ENCODE measurements around the gene UBE4A. TPM values are rescaled to one million over a fixed set of nuclear protein-coding genes. Genes with fewer than 3 reads are reported as not detected.
"Not testable (repeated sequence)": the region's sequence is repeated elsewhere in the genome, so short reads cannot be mapped to it uniquely, and the experiment has no call there.

The UBE4A gene
- total and polyA plus RNA-seq, 2 experiments from 2014 or later: 11.8 to 42.2 TPM

- peak; percentile 99 for TF ChIP-seq ZNF462 (CRISPR knock-in tag; IDR thresholded peaks at IDR 0.05)
Measured at GRCh38 chr11:118415739-118416068, 56.3 kb downstream of the UBE4A start (continued).

GRCh38 chr11:118416900-118417299 is 57.5 kb downstream of the UBE4A start:
- H3K9me2 ChIP-seq (ENCODE audit: insufficient read depth); H3F3A ChIP-seq (replicated peaks; ENCODE audit: low read depth); H3K4me2 ChIP-seq; H3K79me2 ChIP-seq (replicated peaks; ENCODE audit: insufficient read depth); H4K20me1 ChIP-seq (replicated peaks; ENCODE audit: insufficient read depth); H2AFZ ChIP-seq; H3K27me3 ChIP-seq (ENCODE audit: insufficient read depth); ATAC-seq; H3K27me3 Mint-ChIP-seq (ENCODE audit: insufficient read depth, low read depth, poor library complexity); H3K36me3 ChIP-seq (ENCODE audit: insufficient read depth); H3K27ac Mint-ChIP-seq; H3K27ac ChIP-seq (ENCODE audit: low read depth); H3K4me1 Mint-ChIP-seq; H3K36me3 Mint-ChIP-seq (ENCODE audit: low read depth); H3K4me3 ChIP-seq; H3K9me3 Mint-ChIP-seq; DNase-seq (ENCODE audit: low spot score); H3K4me3 Mint-ChIP-seq: not testable (repeated sequence)
- peaks cover 12% of the 10 kb centered on the region for H3K4me1 ChIP-seq (ENCODE audit: insufficient read depth)

DNA sequence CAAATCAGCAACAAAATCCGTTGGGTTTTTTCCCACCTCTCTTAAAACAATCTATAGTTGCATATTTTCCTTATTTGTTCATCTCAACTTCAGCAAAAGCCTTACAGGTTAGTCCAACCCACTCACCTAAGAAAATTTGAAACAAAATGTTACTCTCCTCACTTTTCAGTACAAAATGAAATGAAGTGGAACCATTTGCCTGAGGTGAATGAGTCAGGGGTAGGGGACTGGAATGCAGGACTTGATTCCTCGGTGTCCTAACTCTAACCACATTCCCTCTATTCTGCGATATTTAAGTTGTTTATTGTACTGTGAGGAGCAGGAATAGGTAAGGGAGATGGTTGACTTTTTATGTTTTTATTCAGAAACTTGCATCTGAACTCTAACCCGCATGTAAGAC is 58.4 kb downstream of the UBE4A start:
- no peak for DNase-seq (ENCODE audit: low spot score)
- H2AFZ ChIP-seq: no peak overlapping the region
- no peak for TF ChIP-seq JUNB (IDR thresholded peaks at IDR 0.05; ENCODE audit: unreplicated experiment)
- TF ChIP-seq EZH2 (IDR thresholded peaks at IDR 0.05; ENCODE audit: low read depth, unreplicated experiment): no peak
- TF ChIP-seq, protein P1, sequence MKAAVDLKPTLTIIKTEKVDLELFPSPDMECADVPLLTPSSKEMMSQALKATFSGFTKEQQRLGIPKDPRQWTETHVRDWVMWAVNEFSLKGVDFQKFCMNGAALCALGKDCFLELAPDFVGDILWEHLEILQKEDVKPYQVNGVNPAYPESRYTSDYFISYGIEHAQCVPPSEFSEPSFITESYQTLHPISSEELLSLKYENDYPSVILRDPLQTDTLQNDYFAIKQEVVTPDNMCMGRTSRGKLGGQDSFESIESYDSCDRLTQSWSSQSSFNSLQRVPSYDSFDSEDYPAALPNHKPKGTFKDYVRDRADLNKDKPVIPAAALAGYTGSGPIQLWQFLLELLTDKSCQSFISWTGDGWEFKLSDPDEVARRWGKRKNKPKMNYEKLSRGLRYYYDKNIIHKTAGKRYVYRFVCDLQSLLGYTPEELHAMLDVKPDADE (IDR thresholded peaks at IDR 0.05): no peak
- no peak for TF ChIP-seq STAT1 (IDR thresholded peaks at IDR 0.05; ENCODE audit: unreplicated experiment)
- no peak for TF ChIP-seq ZNF331 (CRISPR knock-in tag; IDR thresholded peaks at IDR 0.05; ENCODE audit: low read depth)

More for the DNA sequence above, 58.4 kb downstream of the UBE4A start:
- Histone ChIP-seq H3K4me3 (no peak overlapping the region), H4K20me1 (replicated peaks; ENCODE audit: insufficient read depth) (0 out of 2 replicates have a peak, but pooled peaks cover 3% of the 10 kb centered on the region), H3F3A (replicated peaks; ENCODE audit: low read depth) (peaks cover 10% of the 10 kb centered on the region; the same call in 1 of the 2 replicates), H3K36me3 (ENCODE audit: insufficient read depth) (no peaks in the 10 kb centered on the region), H3K27me3 (ENCODE audit: insufficient read depth) (no peaks in the 10 kb centered on the region), H3K9me2 (ENCODE audit: insufficient read depth) (no peaks in the 10 kb centered on the region), H3K27ac (ENCODE audit: low read depth) (no peak overlapping the region), H3K4me2 (no peak overlapping the region), H3K4me1 (ENCODE audit: insufficient read depth) (peaks cover 12% of the 10 kb centered on the region), H3K79me2 (replicated peaks; ENCODE audit: insufficient read depth) (no peaks in the 10 kb centered on the region)
- no peak for ATAC-seq
- Mint-ChIP-seq H3K9me3 (no peaks in the 10 kb centered on the region), H3K27ac (0 out of 2 replicates have a peak overlapping the region, but pooled peaks have one; percentile 34), H3K27me3 (ENCODE audit: insufficient read depth, low read depth, poor library complexity) (peaks cover 2% of the 10 kb centered on the region), H3K4me3 (no peak overlapping the region), H3K4me1 (peaks cover 10% of the 10 kb centered on the region), H3K36me3 (ENCODE audit: low read depth) (no peaks in the 10 kb centered on the region)
